Pancreas (tissue), 10 donors: ENCODE measurements around the gene USP10. TPM values are rescaled to one million over a fixed set of nuclear protein-coding genes. Genes with fewer than 3 reads are reported as not detected.

ENCODE experiments used
- ATAC-seq, 4 donors: fragments of 200-7000 bp; cut with Tn5 transposase; one replicate each; pipeline versions ENCODE4 v1.8.0 to v1.9.1; 2020; ENCODE audit warnings: mild to moderate bottlenecking in 4 of 4, moderate library complexity in 4 of 4
- DNase-seq, 6 donors: peaks; one replicate each; pipeline ENCODE4 v3.0.0-alpha.2; 2020
- FAIRE-seq: peaks from 2 replicates; lab custom pipeline; 2012; peaks lifted over from hg19 to GRCh38; lab: Jason Lieb, UNC
- H3K27ac ChIP-seq, 4 donors: fragments of 200-600 bp; sonication (generic); 1 replicate in 3 of 4; 2 replicates in 1 of 4; pipeline versions ENCODE4 v1.5.0 to v1.8.0; 2020
- H3K27me3 ChIP-seq, 4 donors: fragments of 200-600 bp; one replicate each; pipeline ENCODE4 v1.8.0; 2021
- H3K36me3 ChIP-seq, 3 donors: fragments of 200-600 bp; sonication (generic) in 1 of 3; one replicate each; pipeline versions ENCODE4 v1.5.0 to v1.8.0; 2020 to 2021
- H3K4me1 ChIP-seq, 3 donors: fragments of 200-600 bp; one replicate each; pipeline ENCODE4 v1.8.0; 2021
- H3K4me3 ChIP-seq, 4 donors: fragments of 200-600 bp; sonication (generic) in 2 of 4; one replicate each; pipeline versions ENCODE4 v1.5.0 to v1.8.0; 2020 to 2021
- H3K9me3 ChIP-seq, 4 donors: fragments of 200-600 bp; one replicate each; pipeline ENCODE4 v1.8.0; 2021
- CTCF ChIP-seq, 4 donors: fragments of 200-600 bp; sonication (generic) in 3 of 4; IDR thresholded peaks; one replicate each; pipeline versions ENCODE4 v1.5.0 to v1.8.0; 2021; ENCODE audit warnings: antibody characterized with exemption in 4 of 4
- WGBS, 2 donors: extraction: QIAGEN DNeasy Blood & Tissue Kit; methylation state at CpG; one replicate each; pipeline ENCODE4 v1.1.7; 2013; 5-methylcytosine and 5-hydroxymethylcytosine counted together
- intact Hi-C, 3 donors: fragments of 100-400 bp; cut with DNase I; formaldehyde crosslinking; loops; one replicate each; pipeline versions ENCODE4 v1.11.1 to v1.14.2; 2022
- polyA plus RNA-seq, 2 donors: library from polyadenylated mRNA; stranded (reverse); fragments of 200-250 nt; gene quantifications; one replicate each; pipeline ENCODE4 v1.2.3, GENCODE V29; 2013
- total RNA-seq, 6 donors: library from RNA; stranded (reverse); fragmentation: NEBNext Ultra II Directional in 4 of 6; extraction: Animal tissue kit (Norgen Biotek cat#: 25700) in 4 of 6; gene quantifications; one replicate each; pipeline versions ENCODE4 v1.2.1 to v1.2.4, GENCODE V29; 2021 to 2023
- donor health status: healthy with polysubstance abuse.
- donor health status: DM: no; HTN: no; CAD: no; lungs with moderate emphysema.
- donor health status: DM: no; HTN: no; CAD: no.
- donor health status: control.
- donor health status: control.
- donor health status: Bipolar disorder and iron deficiency.
- donor health status: DM: yes; HTN: yes; CAD: no.
- donor health status: DM: no; HTN: no; CAD: no.
- donor health status: DM: no; HTN: no; CAD: no.
- donor health status: DM: yes; HTN: yes; CAD: no.

USP10 gene
- total and polyA plus RNA-seq, 8 donors: 11.4 to 40.6 (median 26.9) TPM

GRCh38 chr16:84828322-84828721, 128.5 kb downstream of the USP10 start:
- no peaks in the 10 kb centered on the region for H3K27me3 ChIP-seq
- no peak overlapping the region for H3K27ac ChIP-seq
- no peak for TF ChIP-seq CTCF (IDR thresholded peaks at IDR 0.05)
- WGBS, 2 donors: 67 to 69% methylated on average over 5 of the region's 5 CpGs
- no peaks in the 10 kb centered on the region for H3K36me3 ChIP-seq
- no peaks in the 10 kb centered on the region for H3K9me3 ChIP-seq
- DNase-seq (no peak), FAIRE-seq (no peak), ATAC-seq (no peak)
- intact Hi-C loops: no loop called here
- H3K4me1 ChIP-seq: no peaks in the 10 kb centered on the region
- no peak overlapping the region for H3K4me3 ChIP-seq

Other genes starting within 250 kb of the USP10 start
- gene MEAK7, start 195.3 kb upstream of the USP10 start, total RNA-seq: 10 to 100 TPM in 1 of 6 donors, 1 to 10 TPM in 5; 3.4 to 10.5 (median 5.6) TPM
- gene MEAK7, start 195.3 kb upstream of the USP10 start, polyA plus RNA-seq: 1 to 10 TPM; 2.1 to 3.4 TPM
- gene COTL1, start 81.9 kb upstream of the USP10 start, total RNA-seq: 10 to 100 TPM in 5 of 6 donors, 1 to 10 TPM in 1; 6.8 to 44.3 (median 19.1) TPM
- gene COTL1, start 81.9 kb upstream of the USP10 start, polyA plus RNA-seq: 10 to 100 TPM; 14.8 to 23.3 TPM
- 10 to 100 TPM; 24.6 to 41.5 (median 27.4) TPM for gene KLHL36, start 51.5 kb upstream of the USP10 start, total RNA-seq
- 10 to 100 TPM; 18.1 to 18.7 TPM for gene KLHL36, start 51.5 kb upstream of the USP10 start, polyA plus RNA-seq
- 10 to 100 TPM in 4 of 6 donors, 1 to 10 TPM in 2; 4.1 to 40.2 (median 18.2) TPM for gene CRISPLD2, start 120.0 kb downstream of the USP10 start, total RNA-seq
- 10 to 100 TPM in 1 of 2 donors, 1 to 10 TPM in 1; 6.7 to 11.5 TPM for gene CRISPLD2, start 120.0 kb downstream of the USP10 start, polyA plus RNA-seq